HEK293 (cell line): ENCODE data around the gene TEX36.

Source experiments
- FEZF1 ChIP-seq: fragments of 450-650 bp; formaldehyde crosslinking; IDR thresholded peaks from 2 replicates; pipeline ENCODE4 v1.5.1; 2016; ENCODE audit warnings: missing biosample characterization, missing genetic modification characterization
- HIC1 ChIP-seq: fragments of 450-650 bp; formaldehyde crosslinking; IDR thresholded peaks from 2 replicates; pipeline ENCODE4 v1.5.1; 2016; ENCODE audit warnings: missing biosample characterization, missing genetic modification characterization
- KLF10 ChIP-seq: fragments of 450-650 bp; IDR thresholded peaks from 2 replicates; pipeline ENCODE4 v1.5.1; 2018; ENCODE audit warnings: missing biosample characterization, mild to moderate bottlenecking, missing genetic modification characterization
- MZF1 ChIP-seq: fragments of 450-650 bp; formaldehyde crosslinking; IDR thresholded peaks from 2 replicates; pipeline ENCODE4 v1.5.1; 2017; ENCODE audit warnings: missing biosample characterization, missing genetic modification characterization, borderline replicate concordance
- PRDM6 ChIP-seq: fragments of 450-650 bp; formaldehyde crosslinking; IDR thresholded peaks from 2 replicates; pipeline ENCODE4 v1.5.1; 2017; ENCODE audit warnings: missing biosample characterization, missing genetic modification characterization
- SP2 ChIP-seq: fragments of 450-650 bp; formaldehyde crosslinking; IDR thresholded peaks from 2 replicates; pipeline ENCODE4 v1.5.1; 2016; ENCODE audit warnings: missing biosample characterization, missing genetic modification characterization
- YY1 ChIP-seq: fragments of 450-650 bp; formaldehyde crosslinking; IDR thresholded peaks from 2 replicates; pipeline ENCODE4 v1.5.1; 2018; ENCODE audit warnings: missing biosample characterization, missing genetic modification characterization
- ZNF146 ChIP-seq: fragments of 450-650 bp; formaldehyde crosslinking; IDR thresholded peaks from 2 replicates; pipeline ENCODE4 v1.5.1; 2016; ENCODE audit warnings: missing biosample characterization, missing genetic modification characterization
- ZNF23 ChIP-seq: fragments of 450-650 bp; formaldehyde crosslinking; IDR thresholded peaks from 2 replicates; pipeline ENCODE4 v1.5.1; 2016; ENCODE audit warnings: missing biosample characterization, missing genetic modification characterization, borderline replicate concordance
- ZNF239 ChIP-seq: fragments of 450-650 bp; formaldehyde crosslinking; IDR thresholded peaks from 2 replicates; pipeline ENCODE4 v1.5.1; 2016; ENCODE audit warnings: missing biosample characterization, missing genetic modification characterization
- ZNF280C ChIP-seq: fragments of 450-650 bp; formaldehyde crosslinking; IDR thresholded peaks from 2 replicates; pipeline ENCODE4 v1.5.1; 2016; ENCODE audit warnings: missing biosample characterization, missing genetic modification characterization
- ZNF335 ChIP-seq: fragments of 450-650 bp; formaldehyde crosslinking; conservative IDR thresholded peaks from 2 replicates; pipeline ENCODE4 v1.5.1; 2016; ENCODE audit warnings: missing biosample characterization, missing genetic modification characterization
- ZNF366 ChIP-seq: fragments of 450-650 bp; formaldehyde crosslinking; conservative IDR thresholded peaks from 2 replicates; pipeline ENCODE4 v1.5.1; 2016; ENCODE audit warnings: missing biosample characterization, missing genetic modification characterization
- ZNF394 ChIP-seq: fragments of 450-650 bp; formaldehyde crosslinking; IDR thresholded peaks from 2 replicates; pipeline ENCODE4 v1.5.1; 2016; ENCODE audit warnings: missing biosample characterization, missing genetic modification characterization, mild to moderate bottlenecking, moderate library complexity, borderline replicate concordance
- ZNF433 ChIP-seq: fragments of 450-650 bp; formaldehyde crosslinking; IDR thresholded peaks from 2 replicates; pipeline ENCODE4 v1.5.1; 2016; ENCODE audit warnings: missing biosample characterization, missing genetic modification characterization, low read depth
- ZNF449 ChIP-seq: fragments of 450-650 bp; formaldehyde crosslinking; IDR thresholded peaks from 2 replicates; pipeline ENCODE4 v1.5.1; 2017; ENCODE audit warnings: missing biosample characterization, mild to moderate bottlenecking, missing genetic modification characterization, moderate library complexity
- ZNF501 ChIP-seq: fragments of 450-650 bp; formaldehyde crosslinking; IDR thresholded peaks from 2 replicates; pipeline ENCODE4 v1.5.1; 2016; ENCODE audit warnings: missing biosample characterization, missing genetic modification characterization
- ZNF513 ChIP-seq: fragments of 450-650 bp; IDR thresholded peaks from 2 replicates; pipeline ENCODE4 v1.5.1; 2018; ENCODE audit warnings: missing biosample characterization, missing genetic modification characterization
- ZNF544 ChIP-seq: fragments of 450-650 bp; formaldehyde crosslinking; IDR thresholded peaks from 2 replicates; pipeline ENCODE4 v1.5.0; 2017; ENCODE audit warnings: missing biosample characterization, missing genetic modification characterization
- ZNF571 ChIP-seq: fragments of 450-650 bp; formaldehyde crosslinking; IDR thresholded peaks from 2 replicates; pipeline ENCODE4 v1.5.0; 2017; ENCODE audit warnings: missing biosample characterization, missing genetic modification characterization
- ZNF645 ChIP-seq: fragments of 450-650 bp; formaldehyde crosslinking; IDR thresholded peaks from 2 replicates; pipeline ENCODE4; 2016; ENCODE audit warnings: missing biosample characterization, missing genetic modification characterization
- ZNF701 ChIP-seq: fragments of 450-650 bp; formaldehyde crosslinking; IDR thresholded peaks from 2 replicates; pipeline ENCODE4 v1.5.1; 2016; ENCODE audit warnings: missing biosample characterization, missing genetic modification characterization
- ZNF837 ChIP-seq: fragments of 450-650 bp; formaldehyde crosslinking; IDR thresholded peaks from 2 replicates; pipeline ENCODE4 v1.5.1; 2016; ENCODE audit warnings: missing biosample characterization, missing genetic modification characterization
- ZSCAN18 ChIP-seq: fragments of 450-650 bp; formaldehyde crosslinking; IDR thresholded peaks from 2 replicates; pipeline ENCODE4 v1.5.1; 2016; ENCODE audit warnings: missing biosample characterization, missing genetic modification characterization
- ZXDB ChIP-seq: fragments of 450-650 bp; formaldehyde crosslinking; IDR thresholded peaks from 2 replicates; pipeline ENCODE4 v1.5.1; 2016; ENCODE audit warnings: missing biosample characterization, missing genetic modification characterization

The TEX36 gene

GRCh38 chr10:125707541-125708468 lies 24.8 kb upstream of the TEX36 start (continued):
- TF ChIP-seq HIC1 (tag by site-specific recombination) = peak; percentile 61; the same call in 1 of the 2 replicates
- TF ChIP-seq ZNF645 (tag by site-specific recombination) = no peak
- no peak for TF ChIP-seq ZNF146 (tag by site-specific recombination)
- peak; percentile 87 for TF ChIP-seq PRDM6 (tag by site-specific recombination)
- TF ChIP-seq ZSCAN18 (tag by site-specific recombination) = no peak
- no peak for TF ChIP-seq SP2
- TF ChIP-seq ZXDB (tag by site-specific recombination) = peak; percentile 51
- TF ChIP-seq ZNF280C (tag by site-specific recombination) = no peak
- TF ChIP-seq ZNF394 = no peak
- TF ChIP-seq FEZF1 (tag by site-specific recombination) = peak; percentile 99
- no peak for TF ChIP-seq ZNF837 (tag by site-specific recombination)
- no peak for TF ChIP-seq ZNF513
- no peak for TF ChIP-seq YY1
- TF ChIP-seq ZNF239 (tag by site-specific recombination) = no peak
- no peak for TF ChIP-seq MZF1 (tag by site-specific recombination)
- TF ChIP-seq ZNF501 (tag by site-specific recombination) = 0 out of 2 replicates have a peak, but pooled peaks have one; percentile 18
- TF ChIP-seq ZNF335 (tag by site-specific recombination) = peak; percentile 28; the same call in 1 of the 2 replicates
- peak; percentile 77 for TF ChIP-seq ZNF366 (tag by site-specific recombination)
- no peak for TF ChIP-seq ZNF571 (tag by site-specific recombination)
- no peak for TF ChIP-seq ZNF433
- TF ChIP-seq KLF10 (tag by site-specific recombination) = no peak
- TF ChIP-seq ZNF701 = no peak
- no peak for TF ChIP-seq ZNF544
- TF ChIP-seq ZNF449 = no peak
- no peak for TF ChIP-seq ZNF23 (tag by site-specific recombination)
